NAMALWA (cell line): ENCODE results near the gene GSKIP.
A peak's percentile ranks its signal among the peaks of the same experiment; 100 is the strongest.

Experiments
- DNase-seq: peaks from one replicate; pipeline ENCODE4 v3.0.0-alpha.2; 2015; ENCODE audit warnings: low spot score

The GSKIP gene

GRCh38 chr14:96376093-96376492 is 12.8 kb downstream of the GSKIP start:
- DNase-seq, result no peak

GRCh38 chr14:96380735-96381134 is 17.4 kb downstream of the GSKIP start:
- no peak for DNase-seq

DNA sequence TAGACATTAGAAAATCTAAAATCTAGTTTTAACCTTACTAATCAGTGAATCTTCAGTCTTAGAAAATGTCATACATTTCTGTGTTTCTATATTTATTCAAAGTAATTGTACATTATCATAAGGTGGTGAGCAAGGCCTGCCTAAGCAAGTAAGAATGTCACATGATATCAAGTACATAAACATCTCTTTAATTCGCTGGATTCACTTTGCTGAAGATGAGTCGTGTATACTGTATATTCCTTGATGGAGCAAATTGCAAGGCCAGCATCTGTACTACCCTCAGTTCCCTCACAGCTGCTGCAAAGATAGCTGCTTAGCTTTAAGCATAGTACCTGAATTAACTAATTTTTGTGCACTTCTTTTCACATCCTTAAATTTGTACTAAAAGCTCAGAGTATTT is 20.1 kb downstream of the GSKIP start:
- DNase-seq, result no peak

- DNase-seq, result no peak
These were observed 20.7 kb downstream of the GSKIP start for GRCh38 chr14:96384053-96384452.

DNA sequence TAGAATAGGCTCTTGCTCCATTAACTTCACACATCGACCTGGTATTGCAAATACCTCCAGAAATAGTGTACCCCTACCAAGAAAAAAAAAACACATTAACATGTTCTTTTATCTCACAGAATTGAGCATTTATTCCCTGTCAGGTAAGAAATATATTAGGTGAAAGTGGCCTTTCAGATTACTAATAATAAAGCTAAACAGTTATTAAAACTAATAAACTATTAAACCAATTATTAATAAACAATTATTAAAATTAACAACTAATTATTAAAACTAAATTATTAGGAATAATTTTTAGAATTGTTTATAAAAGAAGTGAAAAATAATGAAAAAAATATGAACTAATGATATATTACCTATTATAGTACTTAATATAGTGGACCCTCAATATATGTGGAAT is 21.4 kb downstream of the GSKIP start:
- DNase-seq, result no peak

- no peak for DNase-seq
These were observed 22.1 kb downstream of the GSKIP start for GRCh38 chr14:96385385-96385784.

DNA sequence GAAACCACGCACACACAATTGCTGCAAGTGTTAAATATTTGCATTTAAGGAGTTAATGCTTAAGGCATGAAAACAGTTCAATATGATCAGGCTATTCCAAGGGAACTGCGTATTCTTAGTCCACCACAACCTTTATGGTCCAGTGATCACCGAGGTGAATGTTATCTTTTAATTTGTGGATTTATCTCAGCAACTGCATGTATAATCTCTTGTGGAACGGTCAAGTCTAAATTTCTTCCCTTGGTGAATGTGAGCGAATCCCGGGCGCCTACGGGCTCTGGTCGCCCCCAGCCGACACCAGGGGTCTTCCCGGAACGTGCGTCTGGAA is 27.6 kb downstream of the GSKIP start:
- no peak for DNase-seq

DNA sequence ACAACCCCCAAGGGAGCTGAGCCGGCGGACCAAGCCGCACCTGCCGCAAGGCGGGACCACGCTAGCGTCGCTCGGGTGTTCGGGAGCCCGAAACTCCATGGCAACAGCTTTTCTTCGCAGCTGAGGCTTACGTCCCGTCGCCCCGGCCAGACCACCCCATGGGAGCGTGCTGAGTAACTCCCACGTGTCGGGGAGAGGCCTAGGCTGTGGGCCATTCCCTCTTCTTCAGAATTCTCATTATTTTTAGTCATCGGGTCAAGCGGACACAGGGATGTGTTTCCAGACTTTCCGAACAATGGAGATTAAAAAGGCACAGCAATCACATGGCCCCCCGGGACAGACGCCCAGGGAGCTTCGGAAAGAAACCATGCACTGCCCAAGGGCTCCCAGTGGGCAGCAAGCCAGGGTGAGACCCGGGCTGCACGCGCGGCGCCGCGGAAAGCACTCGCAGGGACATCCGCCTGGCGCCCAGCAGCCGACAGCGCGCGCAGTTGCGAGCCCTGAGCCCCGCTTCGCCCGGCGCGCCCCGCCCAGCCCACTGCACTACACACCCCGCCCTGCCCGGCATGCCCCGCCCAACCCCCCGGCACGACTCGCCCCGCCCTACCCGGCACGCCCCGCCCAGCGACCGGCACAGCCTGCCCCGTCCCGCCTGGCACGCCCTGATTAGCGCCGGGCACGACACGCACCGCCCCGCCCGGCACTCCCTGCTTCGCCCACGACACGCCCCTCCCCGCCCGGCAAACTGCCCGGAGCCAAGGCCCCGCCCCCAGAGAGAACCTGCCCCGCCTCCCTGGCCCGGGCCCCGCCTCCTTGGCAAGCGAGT is 28.2 kb downstream of the GSKIP start:
- DNase-seq, result peak; percentile 94

- no peak for DNase-seq
These were observed 29.9 kb downstream of the GSKIP start for GRCh38 chr14:96393071-96393691.

GRCh38 chr14:96394047-96394815 is 30.9 kb downstream of the GSKIP start:
- DNase-seq, result no peak

DNA sequence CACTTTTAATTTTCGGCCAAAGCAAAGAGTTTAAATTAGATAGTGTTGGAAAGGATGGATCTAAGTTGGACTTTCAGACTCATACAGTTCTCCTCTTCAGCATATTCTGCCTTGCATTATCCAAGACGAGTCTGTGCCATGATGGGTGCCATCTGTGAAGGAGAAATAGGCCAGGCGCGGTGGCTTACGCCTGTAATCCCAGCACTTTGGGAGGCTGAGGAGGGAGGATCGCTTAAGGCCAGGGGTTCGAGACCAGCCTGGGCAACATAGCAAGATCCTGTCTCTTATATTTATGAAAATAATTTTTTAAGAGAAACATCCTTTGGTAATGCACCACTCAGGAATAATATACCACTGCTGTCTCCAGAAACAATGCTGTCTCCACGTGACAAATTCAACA is 35.1 kb downstream of the GSKIP start:
- no peak for DNase-seq

- no peak for DNase-seq
These were observed 35.6 kb downstream of the GSKIP start for GRCh38 chr14:96398921-96399320.

GRCh38 chr14:96399405-96399804 is 36.1 kb downstream of the GSKIP start:
- DNase-seq, result no peak

DNA sequence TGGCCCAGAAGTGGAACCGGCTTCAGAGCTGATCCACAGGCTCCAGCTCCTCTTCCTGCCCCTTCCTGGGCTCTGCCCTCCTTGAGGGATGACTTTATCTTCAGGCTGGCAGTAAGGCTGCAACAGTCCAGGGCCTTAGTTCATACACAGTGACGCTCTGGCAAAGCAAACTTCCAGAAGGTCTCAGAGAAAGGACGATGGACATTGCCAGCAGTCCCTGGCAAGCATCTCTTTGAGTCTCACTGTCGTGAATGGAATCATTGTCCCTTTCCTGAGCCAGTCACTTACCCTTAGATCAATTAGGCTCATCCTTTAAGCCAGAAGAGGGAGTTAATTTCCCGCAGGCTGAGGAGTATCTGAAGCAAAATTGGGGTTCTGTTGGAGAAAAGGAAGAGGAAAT is 37.2 kb downstream of the GSKIP start:
- no peak for DNase-seq

DNA sequence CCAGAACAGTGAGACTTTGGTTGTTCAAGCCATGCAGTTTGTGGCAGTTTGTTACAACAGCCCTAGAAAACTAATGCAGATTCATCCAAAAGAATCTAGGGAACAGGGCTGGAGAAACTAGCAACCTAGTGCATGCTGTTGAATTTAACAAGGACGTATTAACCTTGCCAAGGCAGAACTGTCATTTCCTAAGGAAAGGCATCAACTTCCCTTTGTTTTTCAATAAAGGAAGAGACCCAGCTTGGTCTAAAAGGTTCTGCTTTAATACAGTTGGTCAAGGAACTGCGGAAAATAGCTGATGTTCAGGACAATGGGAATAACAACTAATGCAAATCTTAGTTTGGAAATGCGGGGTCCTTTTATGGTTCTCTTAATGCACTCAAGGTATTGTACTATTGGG is 40.1 kb downstream of the GSKIP start:
- DNase-seq, result no peak

DNA sequence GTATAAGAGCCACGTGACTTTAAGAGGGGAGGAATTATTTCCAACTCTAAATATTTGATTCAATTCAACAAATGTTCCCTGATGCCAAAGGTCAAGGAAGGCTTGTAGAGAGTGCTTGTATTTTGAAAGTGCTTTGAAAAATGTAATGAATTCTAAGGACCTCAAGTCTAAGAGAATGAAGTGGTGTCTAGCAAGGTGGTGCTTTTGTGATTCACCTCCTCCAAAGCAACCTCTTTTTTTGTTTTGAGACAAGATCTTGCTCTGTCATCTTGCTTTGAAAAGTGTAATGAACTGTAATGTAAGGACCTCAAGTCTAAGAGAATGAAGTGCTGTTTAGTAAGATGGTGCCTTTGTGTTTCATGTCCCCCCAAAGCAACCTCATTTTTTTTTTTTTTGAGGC is 42.4 kb downstream of the GSKIP start:
- no peak for DNase-seq

DNA sequence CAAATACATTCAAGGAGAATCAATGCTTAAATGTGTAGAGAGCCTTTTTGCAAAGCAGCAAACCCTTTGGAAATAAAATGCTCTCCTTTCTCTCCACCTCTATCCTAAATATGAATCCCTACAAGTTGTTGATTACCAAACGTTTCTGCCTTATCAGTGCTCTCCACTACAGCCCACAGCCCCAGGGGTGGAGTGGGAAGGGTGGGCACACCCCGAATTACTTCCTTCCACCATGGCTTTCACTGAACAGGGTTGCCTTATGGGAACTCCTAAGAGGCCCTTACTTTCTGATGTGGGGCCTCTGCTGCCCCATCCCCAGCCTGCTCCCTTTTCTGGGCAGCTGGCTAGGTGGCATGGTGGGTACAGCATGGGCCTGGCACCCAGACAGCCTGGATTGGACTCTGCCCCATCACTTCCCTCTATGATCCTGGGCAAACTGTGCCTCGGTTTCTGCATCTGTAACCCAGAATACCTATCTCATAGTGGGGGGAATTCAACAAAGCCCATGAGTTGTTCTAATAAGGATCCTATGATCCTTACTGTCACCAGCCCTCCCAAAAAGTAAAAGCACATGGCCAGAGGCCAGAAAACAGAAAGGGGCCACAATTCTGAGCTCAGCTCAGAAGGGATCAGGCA is 44.7 kb downstream of the GSKIP start:
- no peak for DNase-seq

- DNase-seq, result no peak
These were observed 45.3 kb downstream of the GSKIP start for GRCh38 chr14:96408608-96409007.

DNA sequence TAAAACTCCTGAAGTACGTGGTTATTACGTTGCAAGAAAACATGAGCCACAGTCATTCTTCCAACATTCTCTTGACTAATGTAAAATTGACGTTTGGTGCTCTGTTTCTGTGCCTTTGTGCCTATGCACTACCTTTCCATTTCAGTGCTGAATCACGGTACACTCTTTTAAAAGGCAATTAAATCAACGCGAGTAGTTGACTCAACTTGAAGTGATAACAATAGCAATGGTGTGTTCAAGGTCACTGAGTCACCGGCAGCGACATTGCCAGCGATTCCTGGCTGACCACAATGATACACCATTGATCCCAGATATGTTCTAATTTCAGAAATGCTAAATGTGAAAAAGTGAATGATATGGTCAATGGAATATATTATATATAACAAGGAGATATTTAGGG is 46.4 kb downstream of the GSKIP start:
- no peak for DNase-seq

DNA sequence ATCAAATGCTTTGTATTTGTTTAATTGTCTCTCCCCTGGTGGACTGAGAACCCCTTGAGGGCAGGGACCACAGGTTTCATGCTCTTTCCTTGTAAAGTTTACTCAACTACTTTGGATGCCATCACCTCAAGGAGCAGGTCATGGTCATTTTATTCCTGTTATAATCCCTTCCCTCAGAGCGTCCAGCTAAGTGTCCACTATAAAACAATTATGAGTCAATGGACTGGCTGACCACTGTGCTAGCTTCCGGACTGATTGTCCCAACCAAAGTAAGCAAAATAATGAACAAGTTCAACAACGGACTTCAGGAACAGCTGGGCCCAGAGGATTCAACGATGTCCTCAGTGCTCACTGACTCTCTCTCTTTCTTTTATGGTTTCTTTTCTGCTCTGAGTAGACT is 46.8 kb downstream of the GSKIP start:
- DNase-seq, result no peak

- DNase-seq, result no peak
These were observed 50.2 kb downstream of the GSKIP start for GRCh38 chr14:96413526-96413925.

DNA sequence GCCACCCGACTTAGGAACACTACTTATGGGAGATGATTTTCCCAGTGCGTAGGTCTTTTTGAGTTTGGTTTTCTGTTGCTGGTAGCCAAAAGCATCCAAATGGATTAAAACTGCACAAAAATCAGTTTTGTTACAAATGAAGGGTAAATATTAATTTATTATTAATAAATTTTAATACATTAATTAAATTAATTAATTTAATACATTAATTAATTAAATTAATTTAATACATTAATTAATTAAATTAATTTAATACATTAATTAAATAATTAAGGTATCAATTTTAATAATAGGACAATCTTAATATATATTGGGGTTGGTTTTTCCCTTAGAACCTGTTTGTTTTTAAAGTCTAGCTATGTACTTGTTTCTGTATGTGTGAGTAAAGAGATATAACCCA is 52.2 kb downstream of the GSKIP start:
- no peak for DNase-seq

- DNase-seq, result no peak
These were observed 53.0 kb downstream of the GSKIP start for GRCh38 chr14:96416292-96416691.
